Measurements from ENCODE around the gene CXCL3. TPM values are rescaled to one million over a fixed set of nuclear protein-coding genes. Genes with fewer than 3 reads are reported as not detected.
A peak's percentile ranks its signal among the peaks of the same experiment; 100 is the strongest.

CXCL3 gene
- polyA plus RNA-seq, 2 donors: 0.47 to 4.6 TPM

DNA sequence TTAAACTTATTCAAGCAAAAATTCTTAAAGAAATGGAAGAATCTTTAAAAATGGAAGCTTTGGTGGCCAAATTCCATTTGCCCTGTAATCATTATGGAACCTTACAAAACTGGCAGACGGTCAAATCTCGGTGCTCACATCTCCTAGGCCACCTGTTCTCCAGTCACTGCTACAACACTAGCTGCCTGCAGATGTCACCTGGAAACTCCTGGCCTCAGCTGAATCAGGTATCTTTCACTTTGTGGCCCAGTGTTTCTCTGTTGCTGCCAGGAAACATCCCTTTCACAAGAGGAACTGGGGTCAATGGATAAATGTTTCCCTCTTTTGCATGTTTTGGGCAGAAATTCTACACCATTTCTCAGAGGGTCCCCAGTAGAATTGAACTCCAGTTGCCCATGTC, 4.2 kb upstream of the CXCL3 start:
- 64 to 65% methylated on average over 2 of the region's 2 CpGs for WGBS, 2 donors
- H3K4me3 ChIP-seq (ENCODE audit: low read depth in 1 of 2, low read length in 2 of 2): no peak overlapping the region
- no peaks in the 10 kb centered on the region for H3K9me3 ChIP-seq (ENCODE audit: control insufficient read depth in 2 of 2, insufficient read depth in 1 of 2, low read depth in 1 of 2, low read length in 1 of 2)
- H3K4me1 ChIP-seq (ENCODE audit: control insufficient read depth in 2 of 2, insufficient read depth in 2 of 2, low read length in 1 of 2): no peaks in the 10 kb centered on the region
- H3K36me3 ChIP-seq (ENCODE audit: control insufficient read depth in 2 of 2, insufficient read depth in 2 of 2, low read length in 1 of 2): no peaks in the 10 kb centered on the region
- no peak overlapping the region for H3K27ac ChIP-seq (ENCODE audit: low read depth in 2 of 2, low read length in 1 of 2)
- H3K27me3 ChIP-seq (ENCODE audit: control insufficient read depth in 1 of 2, insufficient read depth in 2 of 2, low read length in 2 of 2): no peaks in the 10 kb centered on the region

DNA sequence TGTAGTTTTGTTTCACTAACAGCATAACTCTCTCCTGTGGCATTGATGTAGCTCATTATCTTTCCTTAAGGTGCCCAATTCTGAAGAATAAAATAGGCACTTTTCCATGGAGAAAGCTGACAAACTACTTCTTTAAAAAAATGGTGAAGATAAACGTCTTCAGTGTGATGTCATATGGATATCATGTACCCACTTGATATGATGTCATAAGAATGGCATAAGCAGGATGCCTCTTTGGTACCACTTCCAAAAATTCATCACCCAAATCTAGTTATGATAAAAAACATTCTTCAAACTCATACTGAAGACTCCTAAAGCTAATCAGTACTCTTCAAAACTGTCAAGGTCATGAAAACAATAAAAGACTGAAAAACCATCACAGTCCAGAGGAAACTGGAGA, 2.9 kb upstream of the CXCL3 start:
- no peak overlapping the region for H3K4me3 ChIP-seq (ENCODE audit: low read depth in 1 of 2, low read length in 2 of 2)
- no peak overlapping the region for H3K27ac ChIP-seq (ENCODE audit: low read depth in 2 of 2, low read length in 1 of 2)
- H3K27me3 ChIP-seq (ENCODE audit: control insufficient read depth in 1 of 2, insufficient read depth in 2 of 2, low read length in 2 of 2): no peaks in the 10 kb centered on the region
- H3K9me3 ChIP-seq (ENCODE audit: control insufficient read depth in 2 of 2, insufficient read depth in 1 of 2, low read depth in 1 of 2, low read length in 1 of 2): no peaks in the 10 kb centered on the region
- WGBS, 2 donors: 25 to 27% methylated on average over 1 of the region's 1 CpG
- no peaks in the 10 kb centered on the region for H3K4me1 ChIP-seq (ENCODE audit: control insufficient read depth in 2 of 2, insufficient read depth in 2 of 2, low read length in 1 of 2)
- no peaks in the 10 kb centered on the region for H3K36me3 ChIP-seq (ENCODE audit: control insufficient read depth in 2 of 2, insufficient read depth in 2 of 2, low read length in 1 of 2)

DNA sequence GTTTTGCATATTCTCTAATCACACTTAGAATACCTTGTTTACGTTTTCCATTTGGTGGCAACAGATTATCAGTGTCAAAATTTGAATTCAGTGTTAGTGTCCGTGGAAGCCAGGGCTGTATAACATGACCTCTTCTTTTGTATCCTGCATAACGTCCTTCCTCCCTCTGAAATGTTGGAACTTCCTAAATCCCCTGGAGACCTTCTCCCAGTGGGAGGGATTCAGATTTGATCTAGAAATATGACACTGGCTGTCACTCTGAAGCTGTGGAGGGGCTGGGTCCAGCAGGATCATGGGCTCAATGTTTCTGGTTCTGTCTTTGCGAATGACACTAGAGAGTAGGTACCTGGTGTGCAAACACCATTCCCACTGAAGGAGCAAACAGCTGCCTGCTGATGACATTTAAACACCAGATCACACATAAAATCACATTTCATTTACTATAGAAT, 850 bp upstream of the CXCL3 start:
- 22 to 23% methylated on average over 4 of the region's 4 CpGs for WGBS, 2 donors
- H3K27ac ChIP-seq (ENCODE audit: low read depth in 2 of 2, low read length in 1 of 2): no peak overlapping the region
- no peaks in the 10 kb centered on the region for H3K27me3 ChIP-seq (ENCODE audit: control insufficient read depth in 1 of 2, insufficient read depth in 2 of 2, low read length in 2 of 2)
- H3K4me1 ChIP-seq (ENCODE audit: control insufficient read depth in 2 of 2, insufficient read depth in 2 of 2, low read length in 1 of 2): no peaks in the 10 kb centered on the region
- peak overlapping the region in 1 of 2 donors; percentile 73 for H3K4me3 ChIP-seq (ENCODE audit: low read depth in 1 of 2, low read length in 2 of 2)
- no peaks in the 10 kb centered on the region for H3K9me3 ChIP-seq (ENCODE audit: control insufficient read depth in 2 of 2, insufficient read depth in 1 of 2, low read depth in 1 of 2, low read length in 1 of 2)
- H3K36me3 ChIP-seq (ENCODE audit: control insufficient read depth in 2 of 2, insufficient read depth in 2 of 2, low read length in 1 of 2): no peaks in the 10 kb centered on the region

DNA sequence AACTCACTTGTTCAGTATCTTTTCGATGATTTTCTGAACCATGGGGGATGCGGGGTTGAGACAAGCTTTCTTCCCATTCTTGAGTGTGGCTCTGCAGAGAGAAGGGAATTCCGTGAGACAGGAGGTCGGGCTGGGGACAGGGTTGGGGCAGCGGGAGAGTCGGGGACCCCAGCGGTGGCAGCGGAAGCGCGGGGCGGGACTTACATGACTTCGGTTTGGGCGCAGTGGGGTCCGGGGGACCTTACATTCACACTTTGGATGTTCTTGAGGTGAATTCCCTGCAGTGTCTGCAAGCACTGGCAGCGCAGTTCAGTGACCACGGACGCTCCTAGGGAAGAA, 434 bp downstream of the CXCL3 start:
- Histone ChIP-seq H3K9me3 (ENCODE audit: control insufficient read depth in 2 of 2, insufficient read depth in 1 of 2, low read depth in 1 of 2, low read length in 1 of 2) (no peaks in the 10 kb centered on the region), H3K36me3 (ENCODE audit: control insufficient read depth in 2 of 2, insufficient read depth in 2 of 2, low read length in 1 of 2) (no peaks in the 10 kb centered on the region), H3K27ac (ENCODE audit: low read depth in 2 of 2, low read length in 1 of 2) (no peak overlapping the region), H3K4me3 (ENCODE audit: low read depth in 1 of 2, low read length in 2 of 2) (peak overlapping the region; percentile 62 to 73), H3K4me1 (ENCODE audit: control insufficient read depth in 2 of 2, insufficient read depth in 2 of 2, low read length in 1 of 2) (no peaks in the 10 kb centered on the region), H3K27me3 (ENCODE audit: control insufficient read depth in 1 of 2, insufficient read depth in 2 of 2, low read length in 2 of 2) (no peaks in the 10 kb centered on the region)
- WGBS, 2 donors: 5 to 6% methylated on average over 17 of the region's 17 CpGs

DNA sequence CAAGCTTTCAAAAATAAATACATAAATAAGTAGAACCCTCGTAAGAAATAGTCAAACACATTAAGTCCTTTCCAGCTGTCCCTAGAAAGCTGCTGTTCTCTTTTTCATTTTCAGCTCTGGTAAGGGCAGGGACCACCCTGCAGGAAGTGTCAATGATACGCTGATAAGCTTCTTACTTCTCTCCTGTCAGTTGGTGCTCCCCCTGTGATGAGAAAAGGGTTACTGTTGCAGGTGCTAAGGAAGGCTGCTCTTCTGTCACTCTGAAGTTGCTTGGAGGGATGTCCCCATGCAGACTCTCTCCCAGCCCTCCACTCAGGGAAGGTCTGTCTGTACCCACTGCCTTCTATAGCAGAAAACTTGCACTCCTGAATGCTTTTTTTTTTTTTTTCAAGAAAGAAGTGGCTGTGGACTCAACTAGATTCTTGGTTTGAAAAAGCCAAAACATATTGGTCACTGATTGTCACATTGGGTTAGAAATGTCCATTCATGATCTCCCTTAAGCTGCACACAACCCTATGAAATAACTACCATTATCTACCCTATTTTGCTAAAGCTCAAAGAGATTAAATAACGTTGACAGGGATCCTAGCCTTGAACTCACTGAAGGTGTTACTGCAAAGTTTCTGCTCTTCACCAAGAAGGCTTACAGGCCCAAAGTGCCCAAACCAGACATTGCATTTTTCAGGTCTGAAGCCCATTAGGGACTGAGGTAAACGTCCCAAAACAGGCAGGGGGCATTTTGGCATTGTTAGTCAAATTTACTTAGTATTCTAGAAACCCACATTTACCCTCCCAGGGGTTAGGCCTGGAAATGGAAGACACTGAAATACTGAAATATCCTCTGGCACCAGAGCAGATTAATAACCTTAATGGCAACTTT, 1.2 kb downstream of the CXCL3 start:
- no peaks in the 10 kb centered on the region for H3K9me3 ChIP-seq (ENCODE audit: control insufficient read depth in 2 of 2, insufficient read depth in 1 of 2, low read depth in 1 of 2, low read length in 1 of 2)
- no peak overlapping the region for H3K27ac ChIP-seq (ENCODE audit: low read depth in 2 of 2, low read length in 1 of 2)
- H3K4me1 ChIP-seq (ENCODE audit: control insufficient read depth in 2 of 2, insufficient read depth in 2 of 2, low read length in 1 of 2): no peaks in the 10 kb centered on the region
- H3K4me3 ChIP-seq (ENCODE audit: low read depth in 1 of 2, low read length in 2 of 2): peak overlapping the region in 1 of 2 donors; percentile 73
- no peaks in the 10 kb centered on the region for H3K36me3 ChIP-seq (ENCODE audit: control insufficient read depth in 2 of 2, insufficient read depth in 2 of 2, low read length in 1 of 2)
- 49 to 53% methylated on average over 4 of the region's 4 CpGs for WGBS, 2 donors
- H3K27me3 ChIP-seq (ENCODE audit: control insufficient read depth in 1 of 2, insufficient read depth in 2 of 2, low read length in 2 of 2): no peaks in the 10 kb centered on the region

DNA sequence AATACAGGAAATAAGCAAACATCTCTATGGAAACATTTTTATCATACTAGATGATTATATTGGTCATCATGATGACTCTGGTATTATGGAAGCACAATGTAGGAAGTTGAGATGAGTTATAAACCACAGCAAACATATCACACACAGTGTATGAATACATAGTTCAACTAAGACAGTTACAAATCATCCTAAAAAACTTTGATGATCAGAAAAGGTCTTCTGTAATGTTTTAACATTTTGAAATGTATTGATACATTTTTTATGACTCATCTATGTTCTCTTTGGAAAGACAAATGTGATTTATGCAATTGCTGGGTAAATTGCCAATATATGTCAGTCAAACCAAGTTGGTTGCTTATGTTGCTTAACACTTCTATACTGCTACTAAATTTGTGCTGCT, 4.8 kb downstream of the CXCL3 start:
- no peaks in the 10 kb centered on the region for H3K4me1 ChIP-seq (ENCODE audit: control insufficient read depth in 2 of 2, insufficient read depth in 2 of 2, low read length in 1 of 2)
- H3K27ac ChIP-seq (ENCODE audit: low read depth in 2 of 2, low read length in 1 of 2): no peak overlapping the region

DNA sequence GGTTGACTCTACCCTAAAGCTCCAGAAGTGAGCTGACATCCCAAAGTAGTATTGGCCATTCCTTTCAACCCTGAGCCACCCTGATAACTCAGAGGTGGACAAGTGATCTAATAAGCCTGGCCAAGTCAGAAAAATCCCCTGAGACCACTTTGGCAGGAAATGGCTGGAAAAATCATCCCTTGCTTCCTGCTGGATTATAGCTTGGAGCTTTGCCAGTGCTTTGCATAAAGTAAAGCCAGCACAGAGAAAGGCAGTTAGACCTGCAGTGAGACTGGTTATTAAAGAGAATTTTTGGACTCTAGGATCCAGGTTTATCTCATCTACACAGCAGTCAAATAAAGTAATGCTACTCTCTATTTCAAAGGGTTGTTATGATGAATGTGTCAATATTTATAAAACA, 6.4 kb downstream of the CXCL3 start:
- H3K4me3 ChIP-seq (ENCODE audit: low read depth in 1 of 2, low read length in 2 of 2): no peak overlapping the region
- no peaks in the 10 kb centered on the region for H3K36me3 ChIP-seq (ENCODE audit: control insufficient read depth in 2 of 2, insufficient read depth in 2 of 2, low read length in 1 of 2)
- H3K27ac ChIP-seq (ENCODE audit: low read depth in 2 of 2, low read length in 1 of 2): no peak overlapping the region
- H3K27me3 ChIP-seq (ENCODE audit: control insufficient read depth in 1 of 2, insufficient read depth in 2 of 2, low read length in 2 of 2): no peaks in the 10 kb centered on the region
- H3K4me1 ChIP-seq (ENCODE audit: control insufficient read depth in 2 of 2, insufficient read depth in 2 of 2, low read length in 1 of 2): no peaks in the 10 kb centered on the region
- H3K9me3 ChIP-seq (ENCODE audit: control insufficient read depth in 2 of 2, insufficient read depth in 1 of 2, low read depth in 1 of 2, low read length in 1 of 2): no peaks in the 10 kb centered on the region

More for the DNA sequence above, 4.8 kb downstream of the CXCL3 start:
- H3K27me3 ChIP-seq (ENCODE audit: control insufficient read depth in 1 of 2, insufficient read depth in 2 of 2, low read length in 2 of 2): no peaks in the 10 kb centered on the region
- H3K36me3 ChIP-seq (ENCODE audit: control insufficient read depth in 2 of 2, insufficient read depth in 2 of 2, low read length in 1 of 2): no peaks in the 10 kb centered on the region
- no peaks in the 10 kb centered on the region for H3K9me3 ChIP-seq (ENCODE audit: control insufficient read depth in 2 of 2, insufficient read depth in 1 of 2, low read depth in 1 of 2, low read length in 1 of 2)
- no peak overlapping the region for H3K4me3 ChIP-seq (ENCODE audit: low read depth in 1 of 2, low read length in 2 of 2)

DNA sequence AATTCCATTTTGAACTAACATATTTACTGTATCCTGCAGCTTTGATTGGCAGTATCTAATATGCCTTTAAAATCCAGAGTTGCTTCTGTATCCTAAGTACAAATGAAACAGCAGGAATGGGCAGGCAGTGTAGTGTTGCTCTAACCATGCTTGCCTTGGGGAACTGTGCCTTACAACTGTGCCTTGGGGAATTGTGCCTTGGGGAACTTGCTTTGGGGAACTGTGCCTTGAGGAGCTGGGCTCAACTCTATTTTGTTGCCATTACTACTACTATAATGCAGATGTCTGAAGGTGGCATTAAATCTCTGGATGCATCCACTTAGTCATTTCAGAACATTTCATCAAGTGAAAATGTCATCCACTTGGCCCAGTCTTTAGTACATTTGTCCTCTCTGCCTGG, 6.9 kb downstream of the CXCL3 start:
- Histone ChIP-seq H3K27me3 (ENCODE audit: control insufficient read depth in 1 of 2, insufficient read depth in 2 of 2, low read length in 2 of 2) (no peaks in the 10 kb centered on the region), H3K36me3 (ENCODE audit: control insufficient read depth in 2 of 2, insufficient read depth in 2 of 2, low read length in 1 of 2) (no peaks in the 10 kb centered on the region), H3K9me3 (ENCODE audit: control insufficient read depth in 2 of 2, insufficient read depth in 1 of 2, low read depth in 1 of 2, low read length in 1 of 2) (no peaks in the 10 kb centered on the region), H3K4me3 (ENCODE audit: low read depth in 1 of 2, low read length in 2 of 2) (no peak overlapping the region), H3K4me1 (ENCODE audit: control insufficient read depth in 2 of 2, insufficient read depth in 2 of 2, low read length in 1 of 2) (no peaks in the 10 kb centered on the region), H3K27ac (ENCODE audit: low read depth in 2 of 2, low read length in 1 of 2) (no peak overlapping the region)

DNA sequence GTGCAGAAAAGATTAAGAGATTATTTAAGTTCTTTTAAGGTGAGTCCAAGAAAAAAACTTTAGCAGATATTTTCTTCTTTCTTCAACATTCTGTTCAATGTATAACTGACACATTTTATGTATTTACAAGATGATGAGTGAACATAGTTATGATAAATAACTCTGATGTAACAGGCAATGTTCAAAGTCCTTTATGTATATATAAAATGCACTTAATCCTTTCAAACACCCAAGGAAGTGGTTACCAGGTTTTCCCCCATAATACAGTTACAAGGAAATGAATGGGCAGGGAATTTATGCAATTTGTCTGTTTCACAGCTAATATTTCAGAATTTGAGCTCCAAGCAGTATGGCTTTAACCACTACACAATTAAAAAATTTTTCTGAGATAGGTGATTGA, 8.2 kb downstream of the CXCL3 start:
- Histone ChIP-seq H3K9me3 (ENCODE audit: control insufficient read depth in 2 of 2, insufficient read depth in 1 of 2, low read depth in 1 of 2, low read length in 1 of 2) (no peaks in the 10 kb centered on the region), H3K27ac (ENCODE audit: low read depth in 2 of 2, low read length in 1 of 2) (no peak overlapping the region), H3K4me3 (ENCODE audit: low read depth in 1 of 2, low read length in 2 of 2) (no peak overlapping the region), H3K36me3 (ENCODE audit: control insufficient read depth in 2 of 2, insufficient read depth in 2 of 2, low read length in 1 of 2) (no peaks in the 10 kb centered on the region), H3K27me3 (ENCODE audit: control insufficient read depth in 1 of 2, insufficient read depth in 2 of 2, low read length in 2 of 2) (no peaks in the 10 kb centered on the region), H3K4me1 (ENCODE audit: control insufficient read depth in 2 of 2, insufficient read depth in 2 of 2, low read length in 1 of 2) (no peaks in the 10 kb centered on the region)

DNA sequence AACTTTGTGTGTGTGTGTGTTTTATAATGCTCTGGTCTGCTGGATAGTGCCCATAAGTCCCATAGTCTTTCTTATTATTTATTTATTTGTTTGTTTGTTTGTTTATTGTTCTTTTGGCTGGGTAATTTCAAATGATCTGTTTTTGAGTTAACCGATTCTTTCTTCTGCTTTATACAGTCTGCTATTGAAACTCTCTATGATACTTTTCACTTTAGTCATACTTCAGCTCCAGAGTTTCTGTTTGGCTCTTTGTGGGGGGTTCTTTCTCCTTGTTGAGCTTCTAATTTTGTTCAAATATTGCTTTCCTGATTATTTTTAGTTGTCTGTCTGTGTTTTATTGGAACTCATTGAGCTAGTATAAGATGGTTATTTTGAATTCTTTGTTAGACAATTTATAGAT, 10.0 kb downstream of the CXCL3 start:
- H3K36me3 ChIP-seq (ENCODE audit: control insufficient read depth in 2 of 2, insufficient read depth in 2 of 2, low read length in 1 of 2): no peaks in the 10 kb centered on the region
- H3K4me1 ChIP-seq (ENCODE audit: control insufficient read depth in 2 of 2, insufficient read depth in 2 of 2, low read length in 1 of 2): no peaks in the 10 kb centered on the region
- WGBS, 2 donors: 24 to 48% methylated on average over 1 of the region's 1 CpG
- H3K4me3 ChIP-seq (ENCODE audit: low read depth in 1 of 2, low read length in 2 of 2): no peak overlapping the region
- H3K9me3 ChIP-seq (ENCODE audit: control insufficient read depth in 2 of 2, insufficient read depth in 1 of 2, low read depth in 1 of 2, low read length in 1 of 2): no peaks in the 10 kb centered on the region
- H3K27ac ChIP-seq (ENCODE audit: low read depth in 2 of 2, low read length in 1 of 2): no peak overlapping the region
- no peaks in the 10 kb centered on the region for H3K27me3 ChIP-seq (ENCODE audit: control insufficient read depth in 1 of 2, insufficient read depth in 2 of 2, low read length in 2 of 2)
